HepG2 (cell line): ENCODE data around the gene KLRC4. TPM values are rescaled to one million over a fixed set of nuclear protein-coding genes. Genes with fewer than 3 reads are reported as not detected.

Experiments
- ATAC-seq: fragments of 200-7000 bp; cut with Tn5 transposase; 3 replicates; pipeline ENCODE4 v1.9.1; 2020; ENCODE audit warnings: mild to moderate bottlenecking, moderate library complexity
- BruUV-seq: library from RNA; stranded (reverse); fragments of 400-500 nt; replicated peaks from 2 replicates; lab custom pipeline; 2021; lab: Mats Ljungman, UMichigan
- CTCF ChIA-PET: fragments of 300-600 bp; formaldehyde crosslinking; extraction: SDS; loops from one replicate; lab custom pipeline; 2021; ENCODE audit warnings: low total read pairs, inconsistent platforms, low intra/inter-chr PET ratio; lab: Yijun Ruan, JAX
- POLR2A ChIA-PET: fragments of 350-600 bp; sonication (Branson Sonifier 250); formaldehyde crosslinking; loops from one replicate; lab custom pipeline; 2020; ENCODE audit warnings: antibody characterized with exemption, inconsistent platforms; lab: Yijun Ruan, JAX
- DNase-seq: peaks from one replicate; pipeline ENCODE4 v3.0.0-alpha.2; 2015; ENCODE audit warnings: low spot score
- FAIRE-seq: peaks from 3 replicates; lab custom pipeline; 2011; peaks lifted over from hg19 to GRCh38; lab: Jason Lieb, UNC
- H2AFZ ChIP-seq: one replicate; pipeline ENCODE4 v1.6.1; 2011; ENCODE audit warnings: low read length, inconsistent platforms
- H3K27ac ChIP-seq: fragments of 300-600 bp; 3 replicates; pipeline ENCODE4 v1.8.0; 2011; ENCODE audit warnings: mixed run types, mild to moderate bottlenecking, mixed read lengths, low read length, inconsistent platforms; ENCODE audit not compliant: insufficient read depth; ENCODE audit errors: extremely low read length
- H3K27me3 ChIP-seq, 2 experiments: fragments of 200-600 bp in 1 of 2; 2 replicates in 1 of 2; 3 replicates in 1 of 2; pipeline versions ENCODE4 v1.6.0 to v1.8.0; 2011; ENCODE audit warnings: low read length in 2 of 2, mild to moderate bottlenecking in 2 of 2, moderate library complexity in 2 of 2, inconsistent platforms in 1 of 2; ENCODE audit not compliant: insufficient read depth in 2 of 2, control insufficient read depth in 1 of 2
- H3K36me3 ChIP-seq, 2 experiments: fragments of 200-600 bp in 1 of 2; replicated peaks in 1 of 2; 2 replicates in 1 of 2; 3 replicates in 1 of 2; pipeline versions ENCODE4 v1.5.1 to v1.8.0; 2011; ENCODE audit warnings: low read length in 2 of 2, inconsistent platforms in 1 of 2; ENCODE audit not compliant: insufficient read depth in 2 of 2, control insufficient read depth in 1 of 2
- H3K4me1 ChIP-seq: 2 replicates; pipeline ENCODE4 v1.5.1; 2012; ENCODE audit warnings: low read length, inconsistent platforms; ENCODE audit not compliant: insufficient read depth
- H3K4me2 ChIP-seq: 2 replicates; pipeline ENCODE4 v1.6.0; 2011; ENCODE audit warnings: low read depth, low read length, inconsistent platforms
- H3K4me3 ChIP-seq, 3 experiments: fragments of 200-600 bp in 1 of 3; sonication (generic), shearing (Covaris generic) in 1 of 3; replicated peaks in 1 of 3; 2 replicates each; pipeline ENCODE4 v1.5.1; 2011 to 2016; ENCODE audit warnings: low read length in 3 of 3, inconsistent platforms in 2 of 3, low read depth in 2 of 3, mild to moderate bottlenecking in 2 of 3, control low read depth in 1 of 3, mixed read lengths in 1 of 3; ENCODE audit not compliant: insufficient read depth in 1 of 3
- H3K79me2 ChIP-seq: one replicate; pipeline ENCODE4 v1.6.1; 2011; ENCODE audit warnings: low read length, inconsistent platforms; ENCODE audit not compliant: insufficient read depth
- H3K9ac ChIP-seq: 2 replicates; pipeline ENCODE4 v1.6.0; 2011; ENCODE audit warnings: mild to moderate bottlenecking, low read depth, low read length, inconsistent platforms; ENCODE audit not compliant: insufficient read depth
- H3K9me3 ChIP-seq: 2 replicates; pipeline ENCODE4 v1.5.1; 2012; ENCODE audit warnings: mild to moderate bottlenecking, low read length
- H4K20me1 ChIP-seq: 2 replicates; pipeline ENCODE4 v1.6.0; 2011; ENCODE audit warnings: inconsistent platforms, mild to moderate bottlenecking, low read length, moderate library complexity; ENCODE audit not compliant: insufficient read depth
- FOXK1 ChIP-seq: sonication (generic); formaldehyde crosslinking; IDR thresholded peaks from 2 replicates; pipeline ENCODE4 v1.4.0; 2020; ENCODE audit warnings: low read depth, missing genetic modification reagents, borderline replicate concordance
- GLI4 ChIP-seq: sonication (generic); formaldehyde crosslinking; IDR thresholded peaks from 2 replicates; pipeline ENCODE4 v1.5.1; 2020; ENCODE audit warnings: missing genetic modification reagents, mild to moderate bottlenecking, moderate library complexity, borderline replicate concordance
- HNRNPK ChIP-seq: fragments of 200-400 bp; formaldehyde crosslinking; IDR thresholded peaks from 2 replicates; pipeline ENCODE4 v1.6.1; 2018; ENCODE audit warnings: low read length, low read depth, moderate library complexity, mild to moderate bottlenecking; ENCODE audit not compliant: poor library complexity, severe bottlenecking
- KDM1A ChIP-seq: IDR thresholded peaks from 2 replicates; pipeline ENCODE4 v1.6.1; 2016; ENCODE audit warnings: missing compliant biosample characterization
- RCOR2 ChIP-seq: IDR thresholded peaks from 2 replicates; pipeline ENCODE4 v1.6.1; 2016; ENCODE audit warnings: missing biosample characterization, missing genetic modification reagents
- SIX1 ChIP-seq: sonication (generic); formaldehyde crosslinking; IDR thresholded peaks from 2 replicates; pipeline ENCODE4 v1.4.0; 2020; ENCODE audit warnings: missing genetic modification reagents, borderline replicate concordance
- SKI ChIP-seq: fragments of 450-650 bp; IDR thresholded peaks from one replicate; pipeline ENCODE4 v1.6.1; 2018; ENCODE audit warnings: mild to moderate bottlenecking; ENCODE audit not compliant: partially characterized antibody
- TBP ChIP-seq: sonication (generic); formaldehyde crosslinking; IDR thresholded peaks from 2 replicates; pipeline ENCODE4 v1.5.0; 2020; ENCODE audit warnings: missing genetic modification reagents
- ZNF138 ChIP-seq: sonication (generic); formaldehyde crosslinking; IDR thresholded peaks from 2 replicates; pipeline ENCODE4 v1.5.0; 2020; ENCODE audit warnings: mild to moderate bottlenecking, low read depth, missing genetic modification reagents
- ZNF354B ChIP-seq: sonication (generic); formaldehyde crosslinking; IDR thresholded peaks from 2 replicates; pipeline ENCODE4 v1.8.0; 2022; ENCODE audit warnings: mild to moderate bottlenecking, missing genetic modification reagents
- WGBS: methylation state at CpG from one replicate; pipeline ENCODE4 v1.1.6; 2017; ENCODE audit warnings: low lambda C conversion rate; 5-methylcytosine and 5-hydroxymethylcytosine counted together
- in situ Hi-C: cut with HindIII; loops from 2 replicates; pipeline ENCODE4 v1.10.0; 2017; ENCODE audit warnings: low pct_unique_long_range_greater_than_20kb; ENCODE audit not compliant: extremely low pct_ligation_motif_present
- intact Hi-C: fragments of 100-400 bp; cut with micrococcal nuclease; formaldehyde crosslinking; loops from one replicate; pipeline ENCODE4 v1.10.0; 2022; ENCODE audit not compliant: unreplicated experiment
- polyA plus RNA-seq, 8 experiments: library from polyadenylated mRNA; depleted of rRNA in 3 of 8; stranded (reverse) in 7 of 8; unstranded in 1 of 8; fragments of >200 nt; fragmentation: Illumina TruSeq in 4 of 8; extraction: Trizol in 4 of 8; gene quantifications; 2 replicates each; pipeline versions ENCODE4 v1.2.1 to v1.2.3, GENCODE V29; 2011 to 2016; ENCODE audit warnings: low read depth in 4 of 8, missing spikeins in 1 of 8, mixed read lengths in 1 of 8; ENCODE audit not compliant: insufficient read depth in 1 of 8
- total RNA-seq, 5 experiments: library from RNA; depleted of rRNA; stranded (reverse); fragments of >200 nt; fragmentation: Illumina TruSeq; extraction: Trizol; gene quantifications; 2 replicates each; pipeline ENCODE4 v1.2.3, GENCODE V29; 2016; ENCODE audit warnings: low read depth in 1 of 5
- TF ChIP-seq, protein P1 (sequence below): IDR thresholded peaks from 2 replicates; pipeline ENCODE4 v1.6.1; 2016; ENCODE audit warnings: missing biosample characterization, missing genetic modification reagents, low read depth
- TF ChIP-seq, protein P2 (sequence below): sonication (generic); formaldehyde crosslinking; IDR thresholded peaks from 2 replicates; pipeline ENCODE4 v1.4.0; 2020; ENCODE audit warnings: mild to moderate bottlenecking, low read depth, missing genetic modification reagents
- TF ChIP-seq, protein P3 (sequence below): IDR thresholded peaks from 2 replicates; pipeline ENCODE4 v1.6.1; 2016; ENCODE audit warnings: mild to moderate bottlenecking, missing biosample characterization, missing genetic modification reagents

The KLRC4 gene
- total and polyA plus RNA-seq, 2 of the 13 experiments (the other 11 are each of a cell fraction or from before 2014, with no cell fraction given): 0.09 TPM; not detected in 1

DNA sequence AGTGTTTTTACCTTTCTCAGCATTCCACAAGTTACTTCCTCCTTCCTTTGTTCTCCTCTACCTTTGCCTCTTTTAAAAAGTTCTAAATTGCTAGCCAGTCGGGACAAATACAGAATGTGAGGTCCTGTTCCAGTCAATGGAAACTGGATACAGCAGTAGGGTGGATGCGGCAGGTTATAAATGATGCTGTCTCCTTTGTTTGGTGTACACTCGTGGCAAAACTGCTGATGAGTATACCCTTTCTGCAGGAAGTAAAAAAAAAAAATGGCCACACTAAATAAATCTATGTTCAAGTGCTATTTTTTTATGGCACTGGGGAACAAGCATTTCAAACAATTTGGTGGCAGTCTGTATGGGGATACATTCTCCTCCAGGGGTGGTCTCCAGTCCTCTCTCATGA lies 47.2 kb downstream of the KLRC4 start:
- POLR2A ChIA-PET: no interaction called here
- no TSS peak for BruUV-seq
- intact Hi-C loops: no loop called here

More for the DNA sequence above, 47.2 kb downstream of the KLRC4 start:
- 50% methylated on average over 3 of the region's 3 CpGs for WGBS
- no peaks in the 10 kb centered on the region for H3K36me3 ChIP-seq
- CTCF ChIA-PET: no interaction called here
- in situ Hi-C loops: no loop called here
- H3K27ac ChIP-seq: no peak overlapping the region
- no peak overlapping the region for H3K9ac ChIP-seq
- no peak for FAIRE-seq
- H3K4me2 ChIP-seq: no peak overlapping the region
- TF ChIP-seq KDM1A (CRISPR knock-in tag) (no peak), ZNF138 (CRISPR knock-in tag) (no peak), RCOR2 (CRISPR knock-in tag) (no peak), SKI (no peak), HNRNPK (no peak), TBP (CRISPR knock-in tag) (no peak), GLI4 (CRISPR knock-in tag) (no peak), ZNF354B (CRISPR knock-in tag) (no peak), SIX1 (CRISPR knock-in tag) (no peak), FOXK1 (no peak)
- TF ChIP-seq, protein P1, sequence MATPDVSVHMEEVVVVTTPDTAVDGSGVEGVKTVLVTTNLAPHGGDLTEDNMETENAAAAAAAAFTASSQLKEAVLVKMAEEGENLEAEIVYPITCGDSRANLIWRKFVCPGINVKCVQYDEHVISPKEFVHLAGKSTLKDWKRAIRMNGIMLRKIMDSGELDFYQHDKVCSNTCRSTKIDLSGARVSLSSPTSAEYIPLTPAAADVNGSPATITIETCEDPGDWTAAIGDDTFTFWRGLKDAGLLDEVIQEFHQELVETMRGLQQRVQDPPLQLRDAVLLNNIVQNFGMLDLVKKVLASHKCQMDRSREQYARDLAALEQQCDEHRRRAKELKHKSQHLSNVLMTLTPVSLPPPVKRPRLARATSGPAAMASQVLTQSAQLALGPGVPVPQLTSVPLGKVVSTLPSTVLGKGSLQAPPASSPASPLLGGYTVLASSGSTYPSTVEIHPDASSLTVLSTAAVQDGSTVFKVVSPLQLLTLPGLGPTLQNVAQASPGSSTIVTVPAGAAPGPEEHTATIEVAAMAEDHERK: no peak
- TF ChIP-seq, protein P2, sequence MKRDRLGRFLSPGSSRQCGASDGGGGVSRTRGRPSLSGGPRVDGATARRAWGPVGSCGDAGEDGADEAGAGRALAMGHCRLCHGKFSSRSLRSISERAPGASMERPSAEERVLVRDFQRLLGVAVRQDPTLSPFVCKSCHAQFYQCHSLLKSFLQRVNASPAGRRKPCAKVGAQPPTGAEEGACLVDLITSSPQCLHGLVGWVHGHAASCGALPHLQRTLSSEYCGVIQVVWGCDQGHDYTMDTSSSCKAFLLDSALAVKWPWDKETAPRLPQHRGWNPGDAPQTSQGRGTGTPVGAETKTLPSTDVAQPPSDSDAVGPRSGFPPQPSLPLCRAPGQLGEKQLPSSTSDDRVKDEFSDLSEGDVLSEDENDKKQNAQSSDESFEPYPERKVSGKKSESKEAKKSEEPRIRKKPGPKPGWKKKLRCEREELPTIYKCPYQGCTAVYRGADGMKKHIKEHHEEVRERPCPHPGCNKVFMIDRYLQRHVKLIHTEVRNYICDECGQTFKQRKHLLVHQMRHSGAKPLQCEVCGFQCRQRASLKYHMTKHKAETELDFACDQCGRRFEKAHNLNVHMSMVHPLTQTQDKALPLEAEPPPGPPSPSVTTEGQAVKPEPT: no peak
- TF ChIP-seq, protein P3, sequence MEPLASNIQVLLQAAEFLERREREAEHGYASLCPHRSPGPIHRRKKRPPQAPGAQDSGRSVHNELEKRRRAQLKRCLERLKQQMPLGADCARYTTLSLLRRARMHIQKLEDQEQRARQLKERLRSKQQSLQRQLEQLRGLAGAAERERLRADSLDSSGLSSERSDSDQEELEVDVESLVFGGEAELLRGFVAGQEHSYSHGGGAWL (CRISPR knock-in tag): no peak
- TF ChIP-seq, all 625 proteins: peak for 0
- Histone ChIP-seq H3K27me3 (no peaks in the 10 kb centered on the region; a peak in 1 of 5 replicates), H3K4me1 (peaks cover 24% of the 10 kb centered on the region), H2AFZ (no peak overlapping the region), H4K20me1 (no peaks in the 10 kb centered on the region), H3K9me3 (no peaks in the 10 kb centered on the region), H3K4me3 (no peak overlapping the region), H3K79me2 (no peaks in the 10 kb centered on the region)
- ATAC-seq (no peak), DNase-seq (no peak)
